Measurements from ENCODE around the gene CHAF1B.

- TF ChIP-seq CTCF (conservative IDR thresholded peaks at IDR 0.05; ENCODE audit: low read length): no peak
- TF ChIP-seq EZH2phosphoT487 (IDR thresholded peaks at IDR 0.05; ENCODE audit: borderline replicate concordance, low read depth, low read length): no peak
These were observed 69.5 kb downstream of the CHAF1B start for GRCh38 chr21:36454706-36455105.
